Measurements from ENCODE around the gene MAEA.

GRCh38 chr4:1333256-1333655 is 43.6 kb downstream of the MAEA start:
- TF ChIP-seq GATA2 (IDR thresholded peaks at IDR 0.05; ENCODE audit: low read depth, low read length) (no peak), GATA3 (IDR thresholded peaks at IDR 0.05; ENCODE audit: low read depth, low read length) (no peak)
